SK-N-SH treated with all-trans-retinoic acid at 6 μM for 48 hours (cell line): ENCODE results near the gene LAMB1.

ENCODE experiments used
- ARNTL ChIP-seq: fragments of 450-650 bp; formaldehyde crosslinking; IDR thresholded peaks from 2 replicates; pipeline ENCODE4 v1.5.0; 2020; ENCODE audit warnings: low read depth, mild to moderate bottlenecking, moderate library complexity, borderline replicate concordance
- CREB5 ChIP-seq: fragments of 250-450 bp; sonication (Bioruptor Pico); IDR thresholded peaks from 2 replicates; pipeline ENCODE4 v1.5.1; 2020; ENCODE audit warnings: low read depth, mild to moderate bottlenecking, moderate library complexity
- RARB ChIP-seq: fragments of 250-450 bp; sonication (Bioruptor Pico); IDR thresholded peaks from 2 replicates; pipeline ENCODE4 v1.8.0; 2021; ENCODE audit warnings: mild to moderate bottlenecking, moderate library complexity
- SNAI2 ChIP-seq: fragments of 250-450 bp; sonication (Bioruptor Pico); IDR thresholded peaks from 2 replicates; pipeline ENCODE4 v1.5.0; 2020; ENCODE audit warnings: mild to moderate bottlenecking, moderate library complexity
- TOX ChIP-seq: fragments of 250-450 bp; sonication (Bioruptor Pico); IDR thresholded peaks from 2 replicates; pipeline ENCODE4 v1.8.0; 2021; ENCODE audit warnings: mild to moderate bottlenecking, moderate library complexity, borderline replicate concordance
- ZC3H10 ChIP-seq: fragments of 250-450 bp; sonication (Bioruptor Pico); IDR thresholded peaks from 2 replicates; pipeline ENCODE4 v1.5.1; 2021; ENCODE audit warnings: mild to moderate bottlenecking, moderate library complexity
- ZFP30 ChIP-seq: fragments of 450-650 bp; formaldehyde crosslinking; IDR thresholded peaks from 2 replicates; pipeline ENCODE4 v1.5.0; 2022; ENCODE audit warnings: mild to moderate bottlenecking, moderate library complexity

GRCh38 chr7:108014215-108014614 is 11.3 kb upstream of the LAMB1 start:
- TF ChIP-seq TOX (no peak), CREB5 (CRISPR knock-in tag) (no peak), ZFP30 (CRISPR knock-in tag) (no peak), ARNTL (CRISPR knock-in tag) (no peak), ZC3H10 (CRISPR knock-in tag) (no peak), RARB (no peak), SNAI2 (CRISPR knock-in tag) (no peak)
